ENCODE measurements around the gene TMPRSS9. TPM values are rescaled to one million over a fixed set of nuclear protein-coding genes. Genes with fewer than 3 reads are reported as not detected.
"Not testable (repeated sequence)": the region's sequence is repeated elsewhere in the genome, so short reads cannot be mapped to it uniquely, and the experiment has no call there.

Gene TMPRSS9
- total and polyA plus RNA-seq, 8 donors = 0.09 to 0.84 (median 0.58) TPM

GRCh38 chr19:2345794-2346663 is 14.0 kb upstream of the TMPRSS9 start:
- FAIRE-seq (no peak), ATAC-seq (peak; percentile 48 to 96 (median 73)), DNase-seq (peak; percentile 49 to 72 (median 62))
- H3K27ac ChIP-seq = no peak overlapping the region
- H3K36me3 ChIP-seq = no peaks in the 10 kb centered on the region
- H3K27me3 ChIP-seq = no peaks in the 10 kb centered on the region
- WGBS, 2 donors = 58 to 68% methylated on average over 25 of the region's 25 CpGs
- TF ChIP-seq CTCF (IDR thresholded peaks at IDR 0.05) = no peak
- no peaks in the 10 kb centered on the region for H3K4me1 ChIP-seq
- H3K4me3 ChIP-seq = no peak overlapping the region
- H3K9me3 ChIP-seq = no peaks in the 10 kb centered on the region
- intact Hi-C loops (cut with DNase I) = no loop called here

GRCh38 chr19:2349818-2350217 is 10.2 kb upstream of the TMPRSS9 start:
- H3K27ac ChIP-seq; H3K27me3 ChIP-seq; FAIRE-seq; H3K4me3 ChIP-seq; intact Hi-C loops (cut with DNase I); H3K9me3 ChIP-seq; H3K4me1 ChIP-seq; ATAC-seq; DNase-seq: not testable (repeated sequence)
- peaks cover 0 to 17% (median 0%) of the 10 kb centered on the region in 3 donors for H3K36me3 ChIP-seq
- 93 to 95% methylated on average over 24 of the region's 24 CpGs for WGBS, 2 donors

GRCh38 chr19:2350656-2351055 is 9.4 kb upstream of the TMPRSS9 start:
- Histone ChIP-seq H3K4me3 (no peak overlapping the region), H3K27me3 (no peaks in the 10 kb centered on the region), H3K27ac (no peak overlapping the region), H3K36me3 (peaks cover 0 to 17% (median 0%) of the 10 kb centered on the region in 3 donors), H3K9me3 (no peaks in the 10 kb centered on the region), H3K4me1 (no peaks in the 10 kb centered on the region)
- FAIRE-seq = no peak
- WGBS, 2 donors = 90 to 96% methylated on average over 16 of the region's 16 CpGs
- ATAC-seq = no peak
- intact Hi-C loops (cut with DNase I) = no loop called here
- no peak for DNase-seq
- TF ChIP-seq CTCF (IDR thresholded peaks at IDR 0.05) = no peak

GRCh38 chr19:2351591-2351990 is 8.5 kb upstream of the TMPRSS9 start:
- no peaks in the 10 kb centered on the region for H3K9me3 ChIP-seq
- H3K4me3 ChIP-seq = no peak overlapping the region
- FAIRE-seq = no peak
- no peak for ATAC-seq
- DNase-seq = no peak
- no peaks in the 10 kb centered on the region for H3K27me3 ChIP-seq
- intact Hi-C loops (cut with DNase I) = no loop called here
- peaks cover 0 to 17% (median 0%) of the 10 kb centered on the region in 3 donors for H3K36me3 ChIP-seq
- H3K4me1 ChIP-seq = no peaks in the 10 kb centered on the region
- H3K27ac ChIP-seq = no peak overlapping the region
- TF ChIP-seq CTCF (IDR thresholded peaks at IDR 0.05) = no peak
- WGBS, 2 donors = 95 to 96% methylated on average over 22 to 28 of the region's 28 CpGs

- Histone ChIP-seq H3K36me3 (peaks cover 0 to 17% (median 0%) of the 10 kb centered on the region in 3 donors), H3K27ac (no peak overlapping the region), H3K9me3 (no peaks in the 10 kb centered on the region), H3K27me3 (no peaks in the 10 kb centered on the region), H3K4me3 (no peak overlapping the region), H3K4me1 (no peaks in the 10 kb centered on the region)
- intact Hi-C loops (cut with DNase I) = no loop called here
- 93 to 98% methylated on average over 22 to 24 of the region's 24 CpGs for WGBS, 2 donors
- DNase-seq = no peak
- no peak for ATAC-seq
- TF ChIP-seq CTCF (IDR thresholded peaks at IDR 0.05) = no peak
- FAIRE-seq = no peak
Measured at GRCh38 chr19:2352121-2352520, 7.9 kb upstream of the TMPRSS9 start.

Measured in pancreas (tissue), 10 donors.